H1 (cell line): ENCODE results near the gene INTS7. TPM values are rescaled to one million over a fixed set of nuclear protein-coding genes. Genes with fewer than 3 reads are reported as not detected.

Experiments used
- CTCF ChIA-PET: fragments of 300-600 bp; sonication (Branson Sonifier 250); formaldehyde crosslinking; loops from one replicate; lab custom pipeline; 2021; ENCODE audit not compliant: partially characterized antibody; lab: Charles Lee
- POLR2A ChIA-PET: fragments of 300-600 bp; sonication (Branson Sonifier 250); formaldehyde crosslinking; loops from one replicate; lab custom pipeline; 2021; ENCODE audit warnings: inconsistent platforms; ENCODE audit not compliant: partially characterized antibody; lab: Charles Lee
- DNase-seq, 2 experiments: peaks; one replicate each; pipeline versions ENCODE4 v3.0.0 to v3.0.0-alpha.2; 2010 to 2022; ENCODE audit warnings: low spot score in 2 of 2, low read depth in 1 of 2, mixed read lengths in 1 of 2
- FAIRE-seq: peaks from 2 replicates; lab custom pipeline; 2011; peaks lifted over from hg19 to GRCh38; lab: Jason Lieb, UNC
- H2AFZ ChIP-seq: 2 replicates; pipeline ENCODE4 v1.8.1; 2012; ENCODE audit warnings: low read length, inconsistent platforms
- H2AK5ac ChIP-seq: 2 replicates; pipeline ENCODE4 v1.6.1; 2013; ENCODE audit warnings: low read depth, low read length
- H2BK120ac ChIP-seq: replicated peaks from 2 replicates; pipeline ENCODE3; 2013; ENCODE audit warnings: low read depth, low read length, inconsistent platforms
- H2BK12ac ChIP-seq: 2 replicates; pipeline ENCODE4 v1.6.1; 2013; ENCODE audit warnings: low read depth, low read length
- H2BK15ac ChIP-seq: 2 replicates; pipeline ENCODE4 v1.6.1; 2013; ENCODE audit warnings: low read length
- H2BK20ac ChIP-seq: 2 replicates; pipeline ENCODE4 v1.6.1; 2013; ENCODE audit warnings: low read length
- H2BK5ac ChIP-seq: 2 replicates; pipeline ENCODE4 v1.6.1; 2013; ENCODE audit warnings: low read depth, low read length
- H3K14ac ChIP-seq: 2 replicates; pipeline ENCODE4 v1.6.1; 2013; ENCODE audit warnings: inconsistent platforms; ENCODE audit not compliant: insufficient read length
- H3K18ac ChIP-seq: 2 replicates; pipeline ENCODE4 v1.6.1; 2013; ENCODE audit warnings: low read length; ENCODE audit errors: extremely low read depth
- H3K23ac ChIP-seq: 2 replicates; pipeline ENCODE4 v1.6.1; 2013; ENCODE audit warnings: inconsistent platforms; ENCODE audit not compliant: insufficient read length
- H3K23me2 ChIP-seq: 2 replicates; pipeline ENCODE4 v1.6.1; 2013; ENCODE audit warnings: low read depth, low read length
- H3K27ac ChIP-seq: 2 replicates; pipeline ENCODE4 v1.6.1; 2011; ENCODE audit warnings: low read depth, low read length, inconsistent platforms
- H3K27me3 ChIP-seq, 4 experiments: replicated peaks in 1 of 4; 1 replicate in 1 of 4; 2 replicates in 3 of 4; pipeline versions ENCODE4 v1.6.1 to v1.8.1; 2011 to 2013; ENCODE audit warnings: low read length in 3 of 4, mild to moderate bottlenecking in 3 of 4, inconsistent platforms in 2 of 4, mixed read lengths in 2 of 4, moderate library complexity in 1 of 4; ENCODE audit not compliant: control insufficient read depth in 3 of 4, insufficient read depth in 3 of 4; ENCODE audit errors: extremely low read depth in 1 of 4
- H3K36me3 ChIP-seq, 4 experiments: 2 replicates each; pipeline versions ENCODE4 v1.6.1 to v1.8.1; 2011 to 2013; ENCODE audit warnings: mild to moderate bottlenecking in 4 of 4, low read length in 3 of 4, moderate library complexity in 2 of 4, control low read depth in 1 of 4, inconsistent platforms in 1 of 4; ENCODE audit not compliant: insufficient read depth in 4 of 4, control insufficient read depth in 2 of 4
- H3K4ac ChIP-seq: replicated peaks from 2 replicates; pipeline ENCODE3; 2013; ENCODE audit warnings: low read length, low read depth, mixed read lengths, inconsistent platforms; ENCODE audit not compliant: insufficient read length
- H3K4me1 ChIP-seq, 4 experiments: replicated peaks in 1 of 4; 1 replicate in 1 of 4; 2 replicates in 3 of 4; pipeline versions ENCODE4 v1.6.1 to v1.8.1; 2011 to 2013; ENCODE audit warnings: low read length in 3 of 4, inconsistent platforms in 2 of 4, mixed read lengths in 1 of 4; ENCODE audit not compliant: insufficient read depth in 4 of 4, control insufficient read depth in 3 of 4
- H3K4me2 ChIP-seq, 2 experiments: 2 replicates each; pipeline versions ENCODE4 v1.6.1 to v1.8.1; 2011 to 2013; ENCODE audit warnings: low read depth in 2 of 2, low read length in 2 of 2, control low read depth in 1 of 2, inconsistent platforms in 1 of 2, mild to moderate bottlenecking in 1 of 2; ENCODE audit not compliant: insufficient read depth in 1 of 2
- H3K4me3 ChIP-seq, 4 experiments: fragments of 200-600, 300-600 bp in 1 of 4; sonication (generic), shearing (Covaris generic), sonication (Bioruptor Twin) in 1 of 4; 2 replicates each; pipeline versions ENCODE4 v1.5.1 to v1.8.1; 2011 to 2016; ENCODE audit warnings: low read length in 4 of 4, low read depth in 3 of 4, control low read depth in 2 of 4, inconsistent platforms in 2 of 4, mild to moderate bottlenecking in 2 of 4, mixed read lengths in 1 of 4, moderate library complexity in 1 of 4; ENCODE audit not compliant: insufficient read depth in 2 of 4; ENCODE audit errors: extremely low read depth in 1 of 4
- H3K56ac ChIP-seq: replicated peaks from 2 replicates; pipeline ENCODE3; 2013; ENCODE audit warnings: low read depth, mild to moderate bottlenecking, mixed read lengths, low read length, inconsistent platforms; ENCODE audit not compliant: insufficient read length
- H3K79me1 ChIP-seq: 2 replicates; pipeline ENCODE4 v1.6.1; 2013; ENCODE audit warnings: low read depth, low read length, control low read depth
- H3K79me2 ChIP-seq, 2 experiments: 2 replicates each; pipeline versions ENCODE4 v1.6.1 to v1.8.1; 2012 to 2013; ENCODE audit warnings: low read length in 2 of 2, mild to moderate bottlenecking in 2 of 2, inconsistent platforms in 1 of 2; ENCODE audit not compliant: insufficient read depth in 2 of 2, control insufficient read depth in 1 of 2
- H3K9ac ChIP-seq, 4 experiments: replicated peaks in 1 of 4; 1 replicate in 1 of 4; 2 replicates in 3 of 4; pipeline versions ENCODE4 v1.6.1 to v1.8.1; 2011 to 2013; ENCODE audit warnings: low read depth in 3 of 4, low read length in 3 of 4, control low read depth in 2 of 4, mild to moderate bottlenecking in 2 of 4, moderate library complexity in 2 of 4, inconsistent platforms in 1 of 4; ENCODE audit errors: extremely low read depth in 1 of 4
- H3K9me3 ChIP-seq, 2 experiments: 2 replicates each; pipeline versions ENCODE4 v1.6.1 to v1.8.1; 2012 to 2013; ENCODE audit warnings: mild to moderate bottlenecking in 2 of 2, moderate library complexity in 2 of 2, control low read depth in 1 of 2, inconsistent platforms in 1 of 2, low read depth in 1 of 2, low read length in 1 of 2, mixed read lengths in 1 of 2; ENCODE audit not compliant: insufficient read depth in 2 of 2
- H4K20me1 ChIP-seq, 2 experiments: replicated peaks in 1 of 2; 2 replicates each; pipeline versions ENCODE3 to v1.8.1; 2011 to 2013; ENCODE audit warnings: inconsistent platforms in 2 of 2, low read length in 2 of 2, mild to moderate bottlenecking in 1 of 2; ENCODE audit not compliant: insufficient read depth in 2 of 2, control insufficient read depth in 1 of 2
- H4K5ac ChIP-seq: 2 replicates; pipeline ENCODE4 v1.6.1; 2013; ENCODE audit warnings: low read length, low read depth, mixed read lengths, inconsistent platforms; ENCODE audit not compliant: insufficient read length
- H4K8ac ChIP-seq: 2 replicates; pipeline ENCODE4 v1.8.0; 2013; ENCODE audit warnings: mild to moderate bottlenecking, moderate library complexity, low read length, inconsistent platforms; ENCODE audit not compliant: insufficient read depth; ENCODE audit errors: extremely low read depth
- H4K91ac ChIP-seq: replicated peaks from 2 replicates; pipeline ENCODE3; 2013; ENCODE audit warnings: low read length, mixed read lengths, inconsistent platforms; ENCODE audit not compliant: insufficient read length
- CTBP2 ChIP-seq: IDR thresholded peaks from 2 replicates; pipeline ENCODE4 v1.7.0; 2011; ENCODE audit warnings: borderline replicate concordance, mild to moderate bottlenecking, moderate library complexity, mixed read lengths, low read length; ENCODE audit not compliant: insufficient read depth, insufficient read length
- EGR1 ChIP-seq: IDR thresholded peaks from 2 replicates; pipeline ENCODE4 v1.6.1; 2011; ENCODE audit warnings: low read depth, low read length, borderline replicate concordance
- HDAC6 ChIP-seq: IDR thresholded peaks from one replicate; pipeline ENCODE4 v1.7.1; 2012; ENCODE audit warnings: low read depth, mild to moderate bottlenecking, inconsistent platforms, low read length, moderate library complexity
- JUN ChIP-seq: IDR thresholded peaks from 2 replicates; pipeline ENCODE4 v1.6.1; 2011; ENCODE audit warnings: low read depth, mild to moderate bottlenecking, improper control_type of control experiment, low read length
- KDM4A ChIP-seq: IDR thresholded peaks from one replicate; pipeline ENCODE4 v1.7.1; 2012; ENCODE audit warnings: low read depth, mild to moderate bottlenecking, moderate library complexity, low read length, inconsistent platforms; ENCODE audit not compliant: severe bottlenecking
- MAFK ChIP-seq: IDR thresholded peaks from 2 replicates; pipeline ENCODE4 v1.6.1; 2012; ENCODE audit warnings: low read depth, mild to moderate bottlenecking, improper control_type of control experiment, low read length
- MAX ChIP-seq: IDR thresholded peaks from 2 replicates; pipeline ENCODE4 v1.6.1; 2012; ENCODE audit warnings: inconsistent platforms
- PHF8 ChIP-seq: fragments of 200-600 bp; sonication (generic); conservative IDR thresholded peaks from 2 replicates; pipeline ENCODE4 v1.7.1; 2012; ENCODE audit warnings: low read depth, mild to moderate bottlenecking, inconsistent platforms, low read length, moderate library complexity
- POLR2A ChIP-seq, 2 experiments: IDR thresholded peaks; 1 replicate in 1 of 2; 2 replicates in 1 of 2; pipeline ENCODE4 v1.6.1; 2011; ENCODE audit warnings: low read depth in 2 of 2, low read length in 2 of 2, mild to moderate bottlenecking in 2 of 2; ENCODE audit errors: control extremely low read depth in 1 of 2
- POU5F1 ChIP-seq: IDR thresholded peaks from 2 replicates; pipeline ENCODE4 v1.6.1; 2011; ENCODE audit warnings: low read depth, mild to moderate bottlenecking, low read length, moderate library complexity
- RFX5 ChIP-seq: IDR thresholded peaks from 2 replicates; pipeline ENCODE4 v1.6.1; 2011; ENCODE audit warnings: low read depth, low read length, improper control_type of control experiment, borderline replicate concordance
- SUZ12 ChIP-seq: fragments of 200-600 bp; sonication (generic); IDR thresholded peaks from 2 replicates; pipeline ENCODE4 v1.6.1; 2012; ENCODE audit warnings: mild to moderate bottlenecking, inconsistent platforms, low read length, moderate library complexity, mixed read lengths
- TAF7 ChIP-seq: optimal IDR thresholded peaks from 2 replicates; pipeline ENCODE3; 2011; ENCODE audit warnings: low read depth, mild to moderate bottlenecking, inconsistent platforms, low read length, moderate library complexity, borderline replicate concordance
- WGBS, 2 experiments: shearing (Covaris generic) in 1 of 2; methylation state at CpG; one replicate each; pipeline versions ENCODE4 v1.1.6 to v1.1.7; 2013 to 2015; ENCODE audit warnings: low lambda C conversion rate in 2 of 2, mixed read lengths in 2 of 2, inconsistent platforms in 1 of 2, low coverage in 1 of 2, missing lambda C conversion rate in 1 of 2; ENCODE audit not compliant: insufficient replicate concordance in 2 of 2, insufficient coverage in 1 of 2, insufficient read length in 1 of 2; ENCODE audit errors: extremely low coverage in 1 of 2, missing lambda C conversion rate in 1 of 2; 5-methylcytosine and 5-hydroxymethylcytosine counted together
- polyA plus RNA-seq, 7 experiments: library from polyadenylated mRNA; depleted of rRNA in 3 of 7; stranded (reverse) in 5 of 7; unstranded in 2 of 7; fragments of >200 nt in 5 of 7; fragments of 200-250 nt in 2 of 7; gene quantifications; 1 replicate in 5 of 7; 2 replicates in 1 of 7; 4 replicates in 1 of 7; pipeline versions ENCODE4 v1.2.1 to v1.2.3, GENCODE V29; 2011 to 2013; ENCODE audit warnings: missing spikeins in 2 of 7, mixed read lengths in 2 of 7
- total RNA-seq: library from RNA; stranded (reverse); fragmentation: NEBNext Ultra II Directional; extraction: Animal tissue kit (Norgen Biotek cat#: 25700); gene quantifications from 2 replicates; pipeline ENCODE4 v1.2.1, GENCODE V29; 2021

Gene INTS7
- total and polyA plus RNA-seq, 2 of the 8 experiments (the other 6 are each of a cell fraction or from before 2014, with no cell fraction given): 15.2 to 22.4 TPM

GRCh38 chr1:211965108-211965805 is 70.1 kb downstream of the INTS7 start:
- no peak overlapping the region for H3K9ac ChIP-seq
- H2BK120ac ChIP-seq: no peak overlapping the region
- H3K14ac ChIP-seq: no peak overlapping the region
- TF ChIP-seq MAFK (no peak), TAF7 (no peak), CTBP2 (no peak), SUZ12 (no peak), POLR2A (IDR thresholded peaks at IDR 0.05; ENCODE audit: control extremely low read depth in 1 of 2, low read depth in 2 of 2, low read length in 2 of 2) (no peak), MAX (no peak), JUN (no peak), PHF8 (no peak), HDAC6 (no peak), KDM4A (no peak), RFX5 (no peak), EGR1 (no peak), POU5F1 (no peak)
- TF ChIP-seq, all 59 proteins: peak for 0
- H4K20me1 ChIP-seq: no peaks in the 10 kb centered on the region
- no peak overlapping the region for H3K4me2 ChIP-seq
- no peak overlapping the region for H3K4me3 ChIP-seq
- no peak overlapping the region for H2AK5ac ChIP-seq
- no peak overlapping the region for H2BK12ac ChIP-seq
- H3K79me1 ChIP-seq: no peaks in the 10 kb centered on the region; the same call in 1 of the 2 replicates
- no peak overlapping the region for H3K18ac ChIP-seq
- H3K79me2 ChIP-seq: no peaks in the 10 kb centered on the region
- no peak overlapping the region for H4K5ac ChIP-seq
- ChIA-PET CTCF (interaction anchor here (0.8 kb wide), 1 partner anchor 349 kb away, joined by 3 read pairs; no protein-coding TSS in a partner anchor), POLR2A (interaction anchor here (0.6 to 0.8 kb wide), 2 partner anchors 13 to 71 kb away, joined by 3 read pairs; no protein-coding TSS in a partner anchor)
- H3K9me3 ChIP-seq: no peaks in the 10 kb centered on the region
- WGBS, 2 experiments: 87% methylated on average over 8 of the region's 8 CpGs; no CpG with 5 or more reads in 1 of the 2 experiments
- H3K4me1 ChIP-seq: no peaks in the 10 kb centered on the region
- no peak overlapping the region for H3K56ac ChIP-seq
- H2AFZ ChIP-seq: no peak overlapping the region
- no peak overlapping the region for H3K4ac ChIP-seq
- no peak overlapping the region for H3K23ac ChIP-seq
- H3K27ac ChIP-seq: no peak overlapping the region
- H3K23me2 ChIP-seq: no peaks in the 10 kb centered on the region
- H2BK15ac ChIP-seq: no peak overlapping the region
- H2BK5ac ChIP-seq: no peak overlapping the region
- no peaks in the 10 kb centered on the region for H3K27me3 ChIP-seq
- no peak overlapping the region for H4K91ac ChIP-seq
- no peak for FAIRE-seq
- no peak overlapping the region for H4K8ac ChIP-seq
- no peak for DNase-seq
- H2BK20ac ChIP-seq: no peak overlapping the region
- H3K36me3 ChIP-seq: peaks cover 0 to 8% (median under 1%) of the 10 kb centered on the region in 4 experiments; a peak in 3 of 8 replicates
